H9 (cell line): ENCODE results near the gene R3HDM2. TPM values are rescaled to one million over a fixed set of nuclear protein-coding genes. Genes with fewer than 3 reads are reported as not detected.

Experiments
- DNase-seq: peaks from one replicate; pipeline ENCODE4 v3.0.0-alpha.2; 2017
- H2AFZ ChIP-seq: one replicate; pipeline ENCODE4 v1.6.1; 2013; ENCODE audit warnings: mild to moderate bottlenecking, low read length, control low read depth, moderate library complexity
- H2AK5ac ChIP-seq: 2 replicates; pipeline ENCODE4 v1.6.1; 2013; ENCODE audit warnings: low read length, control low read depth, mixed read lengths; ENCODE audit not compliant: insufficient read length
- H2BK120ac ChIP-seq: one replicate; pipeline ENCODE4 v1.6.1; 2013; ENCODE audit warnings: low read depth, mild to moderate bottlenecking, low read length, control low read depth, inconsistent platforms; ENCODE audit not compliant: poor library complexity, severe bottlenecking
- H2BK12ac ChIP-seq: 2 replicates; pipeline ENCODE4 v1.6.1; 2013; ENCODE audit warnings: low read length, control low read depth, mixed read lengths, low read depth; ENCODE audit not compliant: insufficient read length
- H2BK15ac ChIP-seq: 2 replicates; pipeline ENCODE4 v1.6.1; 2013; ENCODE audit warnings: low read depth, low read length, control low read depth
- H2BK20ac ChIP-seq: one replicate; pipeline ENCODE4 v1.6.1; 2013; ENCODE audit warnings: low read depth, mild to moderate bottlenecking, low read length, control low read depth, inconsistent platforms; ENCODE audit not compliant: poor library complexity, severe bottlenecking
- H2BK5ac ChIP-seq: 2 replicates; pipeline ENCODE4 v1.6.1; 2013; ENCODE audit warnings: low read length, control low read depth, mixed read lengths; ENCODE audit not compliant: insufficient read length
- H3K14ac ChIP-seq: 2 replicates; pipeline ENCODE4 v1.6.1; 2013; ENCODE audit warnings: low read length, control low read depth; ENCODE audit not compliant: insufficient read depth
- H3K18ac ChIP-seq: 2 replicates; pipeline ENCODE4 v1.6.1; 2013; ENCODE audit warnings: low read depth, mild to moderate bottlenecking, mixed read lengths, low read length, control low read depth; ENCODE audit not compliant: insufficient read length
- H3K23ac ChIP-seq: 2 replicates; pipeline ENCODE4 v1.6.1; 2013; ENCODE audit warnings: low read length, control low read depth, mixed read lengths, low read depth; ENCODE audit not compliant: insufficient read length
- H3K23me2 ChIP-seq: 2 replicates; pipeline ENCODE4 v1.6.1; 2013; ENCODE audit warnings: low read depth, mild to moderate bottlenecking, mixed read lengths, low read length, control low read depth; ENCODE audit not compliant: insufficient read length, poor library complexity, severe bottlenecking
- H3K27ac ChIP-seq: 2 replicates; pipeline ENCODE4 v1.5.1; 2013; ENCODE audit warnings: low read length, control low read depth, mixed read lengths, low read depth; ENCODE audit not compliant: insufficient read length
- H3K27me3 ChIP-seq: 2 replicates; pipeline ENCODE4 v1.6.1; 2013; ENCODE audit warnings: low read length, control low read depth, inconsistent platforms; ENCODE audit not compliant: insufficient read depth
- H3K4ac ChIP-seq: 2 replicates; pipeline ENCODE4 v1.6.1; 2013; ENCODE audit warnings: low read depth, mild to moderate bottlenecking, control low read depth, inconsistent platforms, low read length, moderate library complexity
- H3K4me1 ChIP-seq: 2 replicates; pipeline ENCODE4 v1.6.1; 2013; ENCODE audit warnings: low read length, control low read depth, inconsistent platforms; ENCODE audit not compliant: insufficient read depth
- H3K4me2 ChIP-seq: 2 replicates; pipeline ENCODE4 v1.6.1; 2013; ENCODE audit warnings: low read length, control low read depth, mixed read lengths; ENCODE audit not compliant: insufficient read length, insufficient read depth
- H3K56ac ChIP-seq: 2 replicates; pipeline ENCODE4 v1.6.1; 2013; ENCODE audit warnings: low read depth, mild to moderate bottlenecking, mixed read lengths, low read length, control low read depth; ENCODE audit not compliant: insufficient read length
- H3K79me1 ChIP-seq: 2 replicates; pipeline ENCODE4 v1.6.1; 2013; ENCODE audit warnings: low read depth, mild to moderate bottlenecking, moderate library complexity, low read length, control low read depth, inconsistent platforms; ENCODE audit not compliant: insufficient read depth, poor library complexity, severe bottlenecking
- H3K79me2 ChIP-seq: 2 replicates; pipeline ENCODE4 v1.6.1; 2013; ENCODE audit warnings: low read length, control low read depth, inconsistent platforms; ENCODE audit not compliant: insufficient read depth
- H3K9ac ChIP-seq: 2 replicates; pipeline ENCODE4 v1.6.1; 2013; ENCODE audit warnings: low read length, control low read depth, mixed read lengths; ENCODE audit not compliant: insufficient read length; ENCODE audit errors: extremely low read depth
- H3K9me3 ChIP-seq: one replicate; pipeline ENCODE4 v1.6.1; 2013; ENCODE audit warnings: low read depth, low read length, inconsistent platforms; ENCODE audit not compliant: control insufficient read depth
- H3T11ph ChIP-seq: one replicate; pipeline ENCODE4 v1.6.1; 2013; ENCODE audit warnings: mild to moderate bottlenecking, low read length, control low read depth, inconsistent platforms
- H4K20me1 ChIP-seq: one replicate; pipeline ENCODE4 v1.6.1; 2013; ENCODE audit not compliant: control insufficient read depth, insufficient read length, insufficient read depth
- H4K5ac ChIP-seq: 2 replicates; pipeline ENCODE4 v1.6.1; 2013; ENCODE audit warnings: low read depth, mild to moderate bottlenecking, mixed read lengths, low read length, control low read depth; ENCODE audit not compliant: insufficient read length
- H4K8ac ChIP-seq: replicated peaks from 2 replicates; pipeline ENCODE4 v1.6.1; 2013; ENCODE audit warnings: low read length, control low read depth, mixed read lengths, low read depth; ENCODE audit not compliant: insufficient read length
- H4K91ac ChIP-seq: 2 replicates; pipeline ENCODE4 v1.6.1; 2013; ENCODE audit warnings: low read depth, mild to moderate bottlenecking, moderate library complexity, mixed read lengths, low read length, control low read depth; ENCODE audit not compliant: insufficient read length
- H3K27ac Mint-ChIP-seq, 3 experiments: 2 replicates in 2 of 3; 3 replicates in 1 of 3; pipeline ENCODE4 v1.8.0; 2020 to 2021; ENCODE audit warnings: mixed read lengths in 3 of 3, mild to moderate bottlenecking in 1 of 3, moderate library complexity in 1 of 3
- H3K27me3 Mint-ChIP-seq: 2 replicates; pipeline ENCODE4 v1.8.0; 2021; ENCODE audit warnings: low read depth, mild to moderate bottlenecking, moderate library complexity, mixed read lengths
- H3K36me3 Mint-ChIP-seq, 3 experiments: 2 replicates in 2 of 3; 3 replicates in 1 of 3; pipeline ENCODE4 v1.8.0; 2020 to 2021; ENCODE audit warnings: low read depth in 3 of 3, mixed read lengths in 3 of 3; ENCODE audit not compliant: insufficient read depth in 1 of 3
- H3K4me1 Mint-ChIP-seq, 2 experiments: 2 replicates each; pipeline ENCODE4 v1.8.0; 2020; ENCODE audit warnings: mixed read lengths in 2 of 2
- H3K4me3 Mint-ChIP-seq, 2 experiments: 2 replicates in 1 of 2; 3 replicates in 1 of 2; pipeline ENCODE4 v1.8.0; 2020 to 2021; ENCODE audit warnings: mild to moderate bottlenecking in 2 of 2, mixed read lengths in 2 of 2, moderate library complexity in 1 of 2
- H3K9me3 Mint-ChIP-seq, 2 experiments: 2 replicates in 1 of 2; 3 replicates in 1 of 2; pipeline ENCODE4 v1.8.0; 2020; ENCODE audit warnings: mild to moderate bottlenecking in 2 of 2, mixed read lengths in 2 of 2, moderate library complexity in 1 of 2
- CTCF ChIP-seq: fragments of 200-600 bp; sonication (generic); conservative IDR thresholded peaks from 3 replicates; pipeline ENCODE4 v1.8.0; 2021; ENCODE audit warnings: antibody characterized with exemption, mild to moderate bottlenecking
- WGBS: extraction: QIAGEN DNeasy Blood & Tissue Kit; methylation state at CpG from one replicate; pipeline ENCODE4 v1.1.7; 2013; ENCODE audit warnings: missing lambda C conversion rate, low lambda C conversion rate, mixed read lengths; ENCODE audit not compliant: insufficient read length; ENCODE audit errors: extremely low coverage; 5-methylcytosine and 5-hydroxymethylcytosine counted together
- total RNA-seq: library from RNA; stranded (reverse); gene quantifications from 2 replicates; pipeline ENCODE4 v1.2.1, GENCODE V29; 2021

The R3HDM2 gene
- total RNA-seq, 1 experiment from 2014 or later, result 43.9 TPM

- Mint-ChIP-seq H3K4me3 (peak overlapping the region; percentile 45 to 70), H3K27me3 (peaks cover 69% of the 10 kb centered on the region), H3K9me3 (peaks cover 0 to 5% of the 10 kb centered on the region in 2 experiments; a peak in 2 of 5 replicates), H3K27ac (no peak overlapping the region), H3K4me1 (peaks cover 46 to 52% of the 10 kb centered on the region in 2 experiments), H3K36me3 (peaks cover 10 to 16% (median 12%) of the 10 kb centered on the region in 3 experiments)
- H2BK12ac ChIP-seq, result no peak overlapping the region
- H3K79me1 ChIP-seq, result no peaks in the 10 kb centered on the region
- H3K14ac ChIP-seq, result no peak overlapping the region
- H3K4me2 ChIP-seq, result no peak overlapping the region
- no peak overlapping the region for H3K56ac ChIP-seq
- peaks cover 8% of the 10 kb centered on the region for H3K4me1 ChIP-seq
- H3K9me3 ChIP-seq, result no peaks in the 10 kb centered on the region
- peaks cover 7% of the 10 kb centered on the region for H3K23me2 ChIP-seq
- H2BK20ac ChIP-seq, result no peak overlapping the region
- no peaks in the 10 kb centered on the region for H3K79me2 ChIP-seq
- no peak overlapping the region for H2BK120ac ChIP-seq
- WGBS, result no CpG with 5 or more reads among the region's 7 CpGs
- H3K27ac ChIP-seq, result no peak overlapping the region
- H3K23ac ChIP-seq, result no peak overlapping the region
- H3K4ac ChIP-seq, result no peak overlapping the region
- no peak overlapping the region for H3K18ac ChIP-seq
- H4K20me1 ChIP-seq, result peaks cover 3% of the 10 kb centered on the region
- H4K5ac ChIP-seq, result no peak overlapping the region
- no peak for DNase-seq
- H4K8ac ChIP-seq, result no peak overlapping the region
- H2BK5ac ChIP-seq, result no peak overlapping the region
- H4K91ac ChIP-seq, result no peak overlapping the region
- no peak overlapping the region for H3T11ph ChIP-seq
- H2AK5ac ChIP-seq, result no peak overlapping the region
- H2AFZ ChIP-seq, result no peak overlapping the region
- no peak overlapping the region for H2BK15ac ChIP-seq
- H3K9ac ChIP-seq, result no peak overlapping the region
- H3K27me3 ChIP-seq, result peaks cover 48% of the 10 kb centered on the region
- no peak for TF ChIP-seq CTCF
Observed at GRCh38 chr12:57215668-57216013, 215.2 kb downstream of the R3HDM2 start.
